GM12878 (cell line): ENCODE results near the gene FSTL4. TPM values are rescaled to one million over a fixed set of nuclear protein-coding genes. Genes with fewer than 3 reads are reported as not detected.

Experiments
- CBX3 ChIP-seq: fragments of 200-600 bp; sonication (generic); IDR thresholded peaks from 2 replicates; pipeline ENCODE4 v1.6.1; 2016; ENCODE audit warnings: low read depth, borderline replicate concordance
- CHD2 ChIP-seq: IDR thresholded peaks from 2 replicates; pipeline ENCODE4 v1.6.1; 2011; ENCODE audit warnings: low read depth, low read length, improper control_type of control experiment, borderline replicate concordance
- CREB1 ChIP-seq: IDR thresholded peaks from 2 replicates; pipeline ENCODE4 v1.6.1; 2012; ENCODE audit warnings: low read depth, mild to moderate bottlenecking, inconsistent platforms
- EP300 ChIP-seq, 2 experiments: fragments of 150-350 bp in 1 of 2; IDR thresholded peaks; 2 replicates each; pipeline ENCODE4 v1.6.1; 2011 to 2012; ENCODE audit warnings: low read depth in 2 of 2, low read length in 2 of 2, borderline replicate concordance in 1 of 2, improper control_type of control experiment in 1 of 2, inconsistent platforms in 1 of 2; ENCODE audit not compliant: control insufficient read depth in 1 of 2
- FOS ChIP-seq: IDR thresholded peaks from 3 replicates; pipeline ENCODE4 v1.6.1; 2011; ENCODE audit warnings: borderline replicate concordance; ENCODE audit not compliant: insufficient read length; ENCODE audit errors: extremely low read depth
- LARP7 ChIP-seq: fragments of 450-650 bp; IDR thresholded peaks from 2 replicates; pipeline ENCODE4 v1.6.1; 2017; ENCODE audit warnings: mild to moderate bottlenecking
- ZZZ3 ChIP-seq: IDR thresholded peaks from 2 replicates; pipeline ENCODE4 v1.6.1; 2011; ENCODE audit warnings: low read depth; ENCODE audit not compliant: control insufficient read depth, insufficient read length
- polyA plus RNA-seq, 11 experiments: library from polyadenylated mRNA; depleted of rRNA in 4 of 11; unstranded in 6 of 11; stranded (reverse) in 5 of 11; fragments of >200 nt; fragmentation: Nextera tagmentation in 4 of 11; fragmentation: Illumina TruSeq in 1 of 11; extraction: Ambion mirVana in 4 of 11; extraction: Trizol in 1 of 11; gene quantifications; 1 replicate in 1 of 11; 2 replicates in 10 of 11; pipeline versions ENCODE4 v1.2.1 to v1.2.3, GENCODE V29; 2011 to 2016; ENCODE audit warnings: inconsistent platforms in 2 of 11, missing spikeins in 2 of 11, low read depth in 1 of 11
- total RNA-seq, 4 experiments: library from RNA; depleted of rRNA in 3 of 4; stranded (reverse); fragments of >200 nt in 3 of 4; fragmentation: Illumina TruSeq in 1 of 4; extraction: Trizol in 1 of 4; gene quantifications; 2 replicates each; pipeline versions ENCODE4 v1.2.1 to v1.2.3, GENCODE V29; 2013 to 2021
- TF ChIP-seq, protein P1 (sequence below): fragments of 450-650 bp; IDR thresholded peaks from 2 replicates; pipeline ENCODE4 v1.6.1; 2016; ENCODE audit warnings: mild to moderate bottlenecking, moderate library complexity, borderline replicate concordance
- TF ChIP-seq, protein P2 (sequence below): IDR thresholded peaks from 2 replicates; pipeline ENCODE4 v1.6.1; 2012; ENCODE audit warnings: mild to moderate bottlenecking, low read depth, low read length
- TF ChIP-seq, protein P3 (sequence below), 3 experiments: IDR thresholded peaks in 2 of 3; conservative IDR thresholded peaks in 1 of 3; 2 replicates each; pipeline ENCODE4 v1.5.1; 2011; ENCODE audit warnings: low read depth in 3 of 3, low read length in 3 of 3, mild to moderate bottlenecking in 3 of 3, control low read depth in 2 of 3, moderate library complexity in 2 of 3, inconsistent platforms in 1 of 3, mixed read lengths in 1 of 3; ENCODE audit not compliant: control insufficient read depth in 2 of 3, insufficient read depth in 1 of 3; ENCODE audit errors: extremely low read depth in 1 of 3
- TF ChIP-seq, protein P4 (sequence below): fragments of 450-650 bp; IDR thresholded peaks from 2 replicates; pipeline ENCODE4 v1.6.1; 2017; ENCODE audit warnings: borderline replicate concordance

The FSTL4 gene
- total and polyA plus RNA-seq, 10 of the 15 experiments (the other 5 are each of a cell fraction or from before 2014, with no cell fraction given): 0.01 to 0.79 (median 0.21) TPM; not detected in 6

GRCh38 chr5:133603711-133604110 is 8.6 kb downstream of the FSTL4 start (continued):
- TF ChIP-seq, protein P1, sequence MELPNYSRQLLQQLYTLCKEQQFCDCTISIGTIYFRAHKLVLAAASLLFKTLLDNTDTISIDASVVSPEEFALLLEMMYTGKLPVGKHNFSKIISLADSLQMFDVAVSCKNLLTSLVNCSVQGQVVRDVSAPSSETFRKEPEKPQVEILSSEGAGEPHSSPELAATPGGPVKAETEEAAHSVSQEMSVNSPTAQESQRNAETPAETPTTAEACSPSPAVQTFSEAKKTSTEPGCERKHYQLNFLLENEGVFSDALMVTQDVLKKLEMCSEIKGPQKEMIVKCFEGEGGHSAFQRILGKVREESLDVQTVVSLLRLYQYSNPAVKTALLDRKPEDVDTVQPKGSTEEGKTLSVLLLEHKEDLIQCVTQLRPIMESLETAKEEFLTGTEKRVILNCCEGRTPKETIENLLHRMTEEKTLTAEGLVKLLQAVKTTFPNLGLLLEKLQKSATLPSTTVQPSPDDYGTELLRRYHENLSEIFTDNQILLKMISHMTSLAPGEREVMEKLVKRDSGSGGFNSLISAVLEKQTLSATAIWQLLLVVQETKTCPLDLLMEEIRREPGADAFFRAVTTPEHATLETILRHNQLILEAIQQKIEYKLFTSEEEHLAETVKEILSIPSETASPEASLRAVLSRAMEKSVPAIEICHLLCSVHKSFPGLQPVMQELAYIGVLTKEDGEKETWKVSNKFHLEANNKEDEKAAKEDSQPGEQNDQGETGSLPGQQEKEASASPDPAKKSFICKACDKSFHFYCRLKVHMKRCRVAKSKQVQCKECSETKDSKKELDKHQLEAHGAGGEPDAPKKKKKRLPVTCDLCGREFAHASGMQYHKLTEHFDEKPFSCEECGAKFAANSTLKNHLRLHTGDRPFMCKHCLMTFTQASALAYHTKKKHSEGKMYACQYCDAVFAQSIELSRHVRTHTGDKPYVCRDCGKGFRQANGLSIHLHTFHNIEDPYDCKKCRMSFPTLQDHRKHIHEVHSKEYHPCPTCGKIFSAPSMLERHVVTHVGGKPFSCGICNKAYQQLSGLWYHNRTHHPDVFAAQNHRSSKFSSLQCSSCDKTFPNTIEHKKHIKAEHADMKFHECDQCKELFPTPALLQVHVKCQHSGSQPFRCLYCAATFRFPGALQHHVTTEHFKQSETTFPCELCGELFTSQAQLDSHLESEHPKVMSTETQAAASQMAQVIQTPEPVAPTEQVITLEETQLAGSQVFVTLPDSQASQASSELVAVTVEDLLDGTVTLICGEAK: no peak
- TF ChIP-seq FOS: no peak
- TF ChIP-seq CBX3: no peak
- TF ChIP-seq, protein P2, sequence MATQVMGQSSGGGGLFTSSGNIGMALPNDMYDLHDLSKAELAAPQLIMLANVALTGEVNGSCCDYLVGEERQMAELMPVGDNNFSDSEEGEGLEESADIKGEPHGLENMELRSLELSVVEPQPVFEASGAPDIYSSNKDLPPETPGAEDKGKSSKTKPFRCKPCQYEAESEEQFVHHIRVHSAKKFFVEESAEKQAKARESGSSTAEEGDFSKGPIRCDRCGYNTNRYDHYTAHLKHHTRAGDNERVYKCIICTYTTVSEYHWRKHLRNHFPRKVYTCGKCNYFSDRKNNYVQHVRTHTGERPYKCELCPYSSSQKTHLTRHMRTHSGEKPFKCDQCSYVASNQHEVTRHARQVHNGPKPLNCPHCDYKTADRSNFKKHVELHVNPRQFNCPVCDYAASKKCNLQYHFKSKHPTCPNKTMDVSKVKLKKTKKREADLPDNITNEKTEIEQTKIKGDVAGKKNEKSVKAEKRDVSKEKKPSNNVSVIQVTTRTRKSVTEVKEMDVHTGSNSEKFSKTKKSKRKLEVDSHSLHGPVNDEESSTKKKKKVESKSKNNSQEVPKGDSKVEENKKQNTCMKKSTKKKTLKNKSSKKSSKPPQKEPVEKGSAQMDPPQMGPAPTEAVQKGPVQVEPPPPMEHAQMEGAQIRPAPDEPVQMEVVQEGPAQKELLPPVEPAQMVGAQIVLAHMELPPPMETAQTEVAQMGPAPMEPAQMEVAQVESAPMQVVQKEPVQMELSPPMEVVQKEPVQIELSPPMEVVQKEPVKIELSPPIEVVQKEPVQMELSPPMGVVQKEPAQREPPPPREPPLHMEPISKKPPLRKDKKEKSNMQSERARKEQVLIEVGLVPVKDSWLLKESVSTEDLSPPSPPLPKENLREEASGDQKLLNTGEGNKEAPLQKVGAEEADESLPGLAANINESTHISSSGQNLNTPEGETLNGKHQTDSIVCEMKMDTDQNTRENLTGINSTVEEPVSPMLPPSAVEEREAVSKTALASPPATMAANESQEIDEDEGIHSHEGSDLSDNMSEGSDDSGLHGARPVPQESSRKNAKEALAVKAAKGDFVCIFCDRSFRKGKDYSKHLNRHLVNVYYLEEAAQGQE: no peak
- TF ChIP-seq, protein P3, sequence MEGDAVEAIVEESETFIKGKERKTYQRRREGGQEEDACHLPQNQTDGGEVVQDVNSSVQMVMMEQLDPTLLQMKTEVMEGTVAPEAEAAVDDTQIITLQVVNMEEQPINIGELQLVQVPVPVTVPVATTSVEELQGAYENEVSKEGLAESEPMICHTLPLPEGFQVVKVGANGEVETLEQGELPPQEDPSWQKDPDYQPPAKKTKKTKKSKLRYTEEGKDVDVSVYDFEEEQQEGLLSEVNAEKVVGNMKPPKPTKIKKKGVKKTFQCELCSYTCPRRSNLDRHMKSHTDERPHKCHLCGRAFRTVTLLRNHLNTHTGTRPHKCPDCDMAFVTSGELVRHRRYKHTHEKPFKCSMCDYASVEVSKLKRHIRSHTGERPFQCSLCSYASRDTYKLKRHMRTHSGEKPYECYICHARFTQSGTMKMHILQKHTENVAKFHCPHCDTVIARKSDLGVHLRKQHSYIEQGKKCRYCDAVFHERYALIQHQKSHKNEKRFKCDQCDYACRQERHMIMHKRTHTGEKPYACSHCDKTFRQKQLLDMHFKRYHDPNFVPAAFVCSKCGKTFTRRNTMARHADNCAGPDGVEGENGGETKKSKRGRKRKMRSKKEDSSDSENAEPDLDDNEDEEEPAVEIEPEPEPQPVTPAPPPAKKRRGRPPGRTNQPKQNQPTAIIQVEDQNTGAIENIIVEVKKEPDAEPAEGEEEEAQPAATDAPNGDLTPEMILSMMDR (IDR thresholded peaks at IDR 0.05 in 2 of 3, conservative IDR thresholded peaks at IDR 0.05 in 1 of 3; ENCODE audit: control insufficient read depth in 2 of 3, extremely low read depth in 1 of 3, insufficient read depth in 1 of 3, low read depth in 3 of 3, low read length in 3 of 3): no peak
- no peak for TF ChIP-seq CREB1
- TF ChIP-seq LARP7: no peak
- no peak for TF ChIP-seq ZZZ3
- TF ChIP-seq, protein P4, sequence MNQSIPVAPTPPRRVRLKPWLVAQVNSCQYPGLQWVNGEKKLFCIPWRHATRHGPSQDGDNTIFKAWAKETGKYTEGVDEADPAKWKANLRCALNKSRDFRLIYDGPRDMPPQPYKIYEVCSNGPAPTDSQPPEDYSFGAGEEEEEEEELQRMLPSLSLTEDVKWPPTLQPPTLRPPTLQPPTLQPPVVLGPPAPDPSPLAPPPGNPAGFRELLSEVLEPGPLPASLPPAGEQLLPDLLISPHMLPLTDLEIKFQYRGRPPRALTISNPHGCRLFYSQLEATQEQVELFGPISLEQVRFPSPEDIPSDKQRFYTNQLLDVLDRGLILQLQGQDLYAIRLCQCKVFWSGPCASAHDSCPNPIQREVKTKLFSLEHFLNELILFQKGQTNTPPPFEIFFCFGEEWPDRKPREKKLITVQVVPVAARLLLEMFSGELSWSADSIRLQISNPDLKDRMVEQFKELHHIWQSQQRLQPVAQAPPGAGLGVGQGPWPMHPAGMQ: no peak
- TF ChIP-seq CHD2: no peak
- TF ChIP-seq EP300 (IDR thresholded peaks at IDR 0.05; ENCODE audit: borderline replicate concordance in 1 of 2, control insufficient read depth in 1 of 2, low read depth in 2 of 2, low read length in 2 of 2): no peak
- TF ChIP-seq, all 136 proteins: peak for 0
